ENCODE results near the gene CSAD.
A peak's percentile ranks its signal among the peaks of the same experiment; 100 is the strongest.
"Not testable (repeated sequence)": the region's sequence is repeated elsewhere in the genome, so short reads cannot be mapped to it uniquely, and the experiment has no call there.

The CSAD gene

GRCh38 chr12:53147653-53148052, 33.1 kb downstream of the CSAD start:
- DNase-seq (ENCODE audit: low read depth, low spot score) = no peak

GRCh38 chr12:53147181-53147580, 33.5 kb downstream of the CSAD start:
- DNase-seq (ENCODE audit: low read depth, low spot score) = no peak

GRCh38 chr12:53145383-53146260, 35.1 kb downstream of the CSAD start:
- no peak for DNase-seq (ENCODE audit: low read depth, low spot score)

GRCh38 chr12:53143355-53143754, 37.4 kb downstream of the CSAD start:
- no peak for DNase-seq (ENCODE audit: low read depth, low spot score)

GRCh38 chr12:53133722-53134121, 47.0 kb downstream of the CSAD start:
- no peak for DNase-seq (ENCODE audit: low read depth, low spot score)

GRCh38 chr12:53131844-53132243, 48.9 kb downstream of the CSAD start:
- no peak for DNase-seq (ENCODE audit: low read depth, low spot score)

- DNase-seq (ENCODE audit: low read depth, low spot score) = no peak
These were observed 51.8 kb downstream of the CSAD start for GRCh38 chr12:53128780-53129569.

GRCh38 chr12:53127169-53127568, 53.6 kb downstream of the CSAD start:
- DNase-seq (ENCODE audit: low read depth, low spot score) = no peak

GRCh38 chr12:53124352-53124723, 56.4 kb downstream of the CSAD start:
- DNase-seq (ENCODE audit: low read depth, low spot score) = no peak

- DNase-seq (ENCODE audit: low read depth, low spot score) = no peak
These were observed 57.0 kb downstream of the CSAD start for GRCh38 chr12:53123578-53124351.

GRCh38 chr12:53122961-53123468, 57.7 kb downstream of the CSAD start:
- DNase-seq (ENCODE audit: low read depth, low spot score) = no peak

GRCh38 chr12:53120685-53121525, 59.8 kb downstream of the CSAD start:
- no peak for DNase-seq (ENCODE audit: low read depth, low spot score)

GRCh38 chr12:53118751-53119300, 61.9 kb downstream of the CSAD start:
- DNase-seq (ENCODE audit: low read depth, low spot score) = no peak

- DNase-seq (ENCODE audit: low read depth, low spot score) = no peak
These were observed 64.7 kb downstream of the CSAD start for GRCh38 chr12:53115891-53116648.

GRCh38 chr12:53115112-53115890, 65.4 kb downstream of the CSAD start:
- DNase-seq (ENCODE audit: low read depth, low spot score) = peak; percentile 56

- DNase-seq (ENCODE audit: low read depth, low spot score) = no peak
These were observed 66.8 kb downstream of the CSAD start for GRCh38 chr12:53113951-53114350.

- no peak for DNase-seq (ENCODE audit: low read depth, low spot score)
These were observed 67.5 kb downstream of the CSAD start for GRCh38 chr12:53113136-53113705.

GRCh38 chr12:53112431-53112830, 68.3 kb downstream of the CSAD start:
- not testable (repeated sequence) for DNase-seq (ENCODE audit: low read depth, low spot score)
